HepG2 (cell line): ENCODE measurements around the gene KCNJ14. TPM values are rescaled to one million over a fixed set of nuclear protein-coding genes. Genes with fewer than 3 reads are reported as not detected.

Experiments used
- FOXA3 ChIP-seq: IDR thresholded peaks from 2 replicates; pipeline ENCODE4 v1.6.1; 2016; ENCODE audit warnings: missing genetic modification reagents, missing compliant biosample characterization
- GTF3A ChIP-seq: sonication (generic); formaldehyde crosslinking; conservative IDR thresholded peaks from 2 replicates; pipeline ENCODE4 v1.4.0; 2020; ENCODE audit warnings: mild to moderate bottlenecking, missing genetic modification reagents
- HNF4A ChIP-seq: sonication (generic); formaldehyde crosslinking; IDR thresholded peaks from 2 replicates; pipeline ENCODE4 v1.4.0; 2020; ENCODE audit warnings: missing genetic modification reagents
- HNF4G ChIP-seq, 2 experiments: sonication (generic) in 1 of 2; formaldehyde crosslinking in 1 of 2; IDR thresholded peaks; 2 replicates each; pipeline versions ENCODE4 v1.4.0 to v1.6.1; 2011 to 2020; ENCODE audit warnings: borderline replicate concordance in 2 of 2, low read depth in 2 of 2, mild to moderate bottlenecking in 2 of 2, low read length in 1 of 2, missing genetic modification reagents in 1 of 2, moderate library complexity in 1 of 2
- IKZF4 ChIP-seq: sonication (generic); formaldehyde crosslinking; IDR thresholded peaks from 2 replicates; pipeline ENCODE4 v1.5.1; 2020; ENCODE audit warnings: borderline replicate concordance, mild to moderate bottlenecking, low read depth, missing genetic modification reagents; ENCODE audit errors: not compliant biosample characterization
- KLF9 ChIP-seq: IDR thresholded peaks from 2 replicates; pipeline ENCODE4 v1.6.1; 2016; ENCODE audit warnings: low read depth
- MEIS2 ChIP-seq: sonication (generic); formaldehyde crosslinking; IDR thresholded peaks from 2 replicates; pipeline ENCODE4 v1.9.0; 2021; ENCODE audit warnings: mild to moderate bottlenecking, missing genetic modification reagents
- MTA1 ChIP-seq: sonication (generic); formaldehyde crosslinking; IDR thresholded peaks from 2 replicates; pipeline ENCODE4 v1.4.0; 2020; ENCODE audit warnings: missing genetic modification reagents, mild to moderate bottlenecking, borderline replicate concordance
- NFYC ChIP-seq: IDR thresholded peaks from 2 replicates; pipeline ENCODE4 v1.6.1; 2016; ENCODE audit warnings: missing genetic modification reagents, missing compliant biosample characterization
- RBM22 ChIP-seq: fragments of 200-400 bp; formaldehyde crosslinking; optimal IDR thresholded peaks from 2 replicates; pipeline ENCODE3; 2017; ENCODE audit warnings: mild to moderate bottlenecking, low read length, moderate library complexity
- RFX5 ChIP-seq: IDR thresholded peaks from 2 replicates; pipeline ENCODE4 v1.6.1; 2011; ENCODE audit warnings: low read depth, low read length, improper control_type of control experiment
- SCMH1 ChIP-seq: sonication (generic); formaldehyde crosslinking; IDR thresholded peaks from 2 replicates; pipeline ENCODE4 v1.9.0; 2021; ENCODE audit warnings: missing genetic modification reagents, mild to moderate bottlenecking, borderline replicate concordance
- SIN3A ChIP-seq: IDR thresholded peaks from 2 replicates; pipeline ENCODE4 v1.6.1; 2011; ENCODE audit warnings: low read depth, mild to moderate bottlenecking, control low read depth, low read length, borderline replicate concordance
- TBX3 ChIP-seq: fragments of 450-650 bp; IDR thresholded peaks from 2 replicates; pipeline ENCODE4 v1.6.1; 2017; ENCODE audit warnings: antibody characterized with exemption, mild to moderate bottlenecking, inconsistent platforms, borderline replicate concordance
- YEATS4 ChIP-seq: sonication (generic); formaldehyde crosslinking; IDR thresholded peaks from 2 replicates; pipeline ENCODE4 v1.4.0; 2020; ENCODE audit warnings: missing genetic modification reagents, borderline replicate concordance
- ZNF251 ChIP-seq: sonication (generic); formaldehyde crosslinking; IDR thresholded peaks from 2 replicates; pipeline ENCODE4 v1.9.0; 2021; ENCODE audit warnings: mild to moderate bottlenecking, missing genetic modification reagents
- ZNF652 ChIP-seq: IDR thresholded peaks from 2 replicates; pipeline ENCODE4 v1.6.1; 2016; ENCODE audit warnings: low read depth, borderline replicate concordance
- ZSCAN20 ChIP-seq: sonication (generic); formaldehyde crosslinking; IDR thresholded peaks from 2 replicates; pipeline ENCODE4 v1.4.0; 2020; ENCODE audit warnings: missing genetic modification reagents, mild to moderate bottlenecking, borderline replicate concordance
- ZZZ3 ChIP-seq: sonication (generic); formaldehyde crosslinking; IDR thresholded peaks from 2 replicates; pipeline ENCODE4 v1.4.0; 2020; ENCODE audit warnings: missing genetic modification reagents, mild to moderate bottlenecking, borderline replicate concordance
- polyA plus RNA-seq, 8 experiments: library from polyadenylated mRNA; depleted of rRNA in 3 of 8; stranded (reverse) in 7 of 8; unstranded in 1 of 8; fragments of >200 nt; fragmentation: Illumina TruSeq in 4 of 8; extraction: Trizol in 4 of 8; gene quantifications; 2 replicates each; pipeline versions ENCODE4 v1.2.1 to v1.2.3, GENCODE V29; 2011 to 2016; ENCODE audit warnings: low read depth in 4 of 8, missing spikeins in 1 of 8, mixed read lengths in 1 of 8; ENCODE audit not compliant: insufficient read depth in 1 of 8
- total RNA-seq, 5 experiments: library from RNA; depleted of rRNA; stranded (reverse); fragments of >200 nt; fragmentation: Illumina TruSeq; extraction: Trizol; gene quantifications; 2 replicates each; pipeline ENCODE4 v1.2.3, GENCODE V29; 2016; ENCODE audit warnings: low read depth in 1 of 5
- TF ChIP-seq, protein P1 (sequence below): sonication (generic); formaldehyde crosslinking; IDR thresholded peaks from 2 replicates; pipeline ENCODE4 v1.8.1; 2023; ENCODE audit warnings: mild to moderate bottlenecking, inconsistent platforms, moderate library complexity, missing genetic modification reagents, borderline replicate concordance
- TF ChIP-seq, protein P2 (sequence below): sonication (generic); formaldehyde crosslinking; IDR thresholded peaks from 2 replicates; pipeline ENCODE4 v1.4.0; 2020; ENCODE audit warnings: missing genetic modification reagents
- TF ChIP-seq, protein P3 (sequence below): sonication (generic); formaldehyde crosslinking; IDR thresholded peaks from 2 replicates; pipeline ENCODE4 v1.5.0; 2020; ENCODE audit warnings: mild to moderate bottlenecking, missing genetic modification reagents, borderline replicate concordance

The KCNJ14 gene
- total and polyA plus RNA-seq, 2 of the 13 experiments (the other 11 are each of a cell fraction or from before 2014, with no cell fraction given), result 0.20 to 0.51 TPM

DNA sequence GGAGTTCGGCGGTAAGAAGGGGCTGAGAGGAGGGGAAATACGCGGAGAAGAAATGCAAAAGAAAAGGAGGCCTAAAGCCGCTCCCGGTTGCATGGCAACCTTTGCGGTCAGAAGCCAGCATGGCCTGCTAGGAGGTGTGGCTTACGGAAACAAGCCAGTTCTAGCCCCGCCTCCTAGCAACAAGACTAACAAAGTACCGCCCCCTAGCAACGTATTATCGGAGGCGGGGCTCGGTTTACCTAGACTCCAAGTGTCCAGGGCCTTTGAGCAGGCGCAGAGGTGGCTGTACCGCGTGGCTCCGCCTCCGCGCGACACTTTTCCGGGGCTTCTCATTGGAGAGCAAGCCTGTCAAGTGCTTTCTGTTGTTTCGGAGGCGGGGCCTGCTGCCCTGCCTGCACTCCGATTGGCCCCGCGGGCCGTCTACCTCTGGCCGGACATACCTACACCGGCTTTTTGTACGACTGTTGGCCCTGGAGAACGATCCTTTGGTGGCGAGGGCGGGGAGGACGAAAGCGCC lies 13.5 kb downstream of the KCNJ14 start (continued):
- TF ChIP-seq ZZZ3 (CRISPR knock-in tag) (no peak), HNF4A (CRISPR knock-in tag) (no peak), RBM22 (peak; percentile 92), MEIS2 (CRISPR knock-in tag) (no peak), NFYC (peak; percentile 99), ZSCAN20 (CRISPR knock-in tag) (no peak), RFX5 (no peak; the same call in none of the 2 replicates), MTA1 (CRISPR knock-in tag) (no peak), IKZF4 (CRISPR knock-in tag) (no peak), YEATS4 (no peak), ZNF251 (no peak), TBX3 (peak; percentile 51; the same call in 1 of the 2 replicates), SCMH1 (CRISPR knock-in tag) (no peak), GTF3A (CRISPR knock-in tag) (no peak), FOXA3 (CRISPR knock-in tag) (peak; percentile 35; the same call in 1 of the 2 replicates), HNF4G (IDR thresholded peaks at IDR 0.05; ENCODE audit: borderline replicate concordance, low read depth, low read length) (no peak), HNF4G (CRISPR knock-in tag; IDR thresholded peaks at IDR 0.05; ENCODE audit: borderline replicate concordance, low read depth) (no peak), KLF9 (no peak), SIN3A (peak; percentile 11; the same call in 1 of the 2 replicates), ZNF652 (no peak)
- TF ChIP-seq, protein P1, sequence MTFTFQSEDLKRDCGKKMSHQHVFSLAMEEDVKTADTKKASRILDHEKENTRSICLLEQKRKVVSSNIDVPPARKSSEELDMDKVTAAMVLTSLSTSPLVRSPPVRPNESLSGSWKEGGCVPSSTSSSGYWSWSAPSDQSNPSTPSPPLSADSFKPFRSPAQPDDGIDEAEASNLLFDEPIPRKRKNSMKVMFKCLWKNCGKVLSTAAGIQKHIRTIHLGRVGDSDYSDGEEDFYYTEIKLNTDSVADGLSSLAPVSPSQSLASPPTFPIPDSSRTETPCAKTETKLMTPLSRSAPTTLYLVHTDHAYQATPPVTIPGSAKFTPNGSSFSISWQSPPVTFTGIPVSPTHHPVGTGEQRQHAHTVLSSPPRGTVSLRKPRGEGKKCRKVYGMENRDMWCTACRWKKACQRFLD (CRISPR knock-in tag), result no peak
- TF ChIP-seq, protein P2, sequence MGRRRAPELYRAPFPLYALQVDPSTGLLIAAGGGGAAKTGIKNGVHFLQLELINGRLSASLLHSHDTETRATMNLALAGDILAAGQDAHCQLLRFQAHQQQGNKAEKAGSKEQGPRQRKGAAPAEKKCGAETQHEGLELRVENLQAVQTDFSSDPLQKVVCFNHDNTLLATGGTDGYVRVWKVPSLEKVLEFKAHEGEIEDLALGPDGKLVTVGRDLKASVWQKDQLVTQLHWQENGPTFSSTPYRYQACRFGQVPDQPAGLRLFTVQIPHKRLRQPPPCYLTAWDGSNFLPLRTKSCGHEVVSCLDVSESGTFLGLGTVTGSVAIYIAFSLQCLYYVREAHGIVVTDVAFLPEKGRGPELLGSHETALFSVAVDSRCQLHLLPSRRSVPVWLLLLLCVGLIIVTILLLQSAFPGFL (CRISPR knock-in tag), result no peak
- TF ChIP-seq, protein P3, sequence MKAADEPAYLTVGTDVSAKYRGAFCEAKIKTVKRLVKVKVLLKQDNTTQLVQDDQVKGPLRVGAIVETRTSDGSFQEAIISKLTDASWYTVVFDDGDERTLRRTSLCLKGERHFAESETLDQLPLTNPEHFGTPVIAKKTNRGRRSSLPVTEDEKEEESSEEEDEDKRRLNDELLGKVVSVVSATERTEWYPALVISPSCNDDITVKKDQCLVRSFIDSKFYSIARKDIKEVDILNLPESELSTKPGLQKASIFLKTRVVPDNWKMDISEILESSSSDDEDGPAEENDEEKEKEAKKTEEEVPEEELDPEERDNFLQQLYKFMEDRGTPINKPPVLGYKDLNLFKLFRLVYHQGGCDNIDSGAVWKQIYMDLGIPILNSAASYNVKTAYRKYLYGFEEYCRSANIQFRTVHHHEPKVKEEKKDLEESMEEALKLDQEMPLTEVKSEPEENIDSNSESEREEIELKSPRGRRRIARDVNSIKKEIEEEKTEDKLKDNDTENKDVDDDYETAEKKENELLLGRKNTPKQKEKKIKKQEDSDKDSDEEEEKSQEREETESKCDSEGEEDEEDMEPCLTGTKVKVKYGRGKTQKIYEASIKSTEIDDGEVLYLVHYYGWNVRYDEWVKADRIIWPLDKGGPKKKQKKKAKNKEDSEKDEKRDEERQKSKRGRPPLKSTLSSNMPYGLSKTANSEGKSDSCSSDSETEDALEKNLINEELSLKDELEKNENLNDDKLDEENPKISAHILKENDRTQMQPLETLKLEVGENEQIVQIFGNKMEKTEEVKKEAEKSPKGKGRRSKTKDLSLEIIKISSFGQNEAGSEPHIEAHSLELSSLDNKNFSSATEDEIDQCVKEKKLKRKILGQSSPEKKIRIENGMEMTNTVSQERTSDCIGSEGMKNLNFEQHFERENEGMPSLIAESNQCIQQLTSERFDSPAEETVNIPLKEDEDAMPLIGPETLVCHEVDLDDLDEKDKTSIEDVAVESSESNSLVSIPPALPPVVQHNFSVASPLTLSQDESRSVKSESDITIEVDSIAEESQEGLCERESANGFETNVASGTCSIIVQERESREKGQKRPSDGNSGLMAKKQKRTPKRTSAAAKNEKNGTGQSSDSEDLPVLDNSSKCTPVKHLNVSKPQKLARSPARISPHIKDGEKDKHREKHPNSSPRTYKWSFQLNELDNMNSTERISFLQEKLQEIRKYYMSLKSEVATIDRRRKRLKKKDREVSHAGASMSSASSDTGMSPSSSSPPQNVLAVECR (CRISPR knock-in tag), result no peak; the same call in 1 of the 2 replicates
